Lung (tissue), 12 donors: ENCODE results near the gene CCNE1. TPM values are rescaled to one million over a fixed set of nuclear protein-coding genes. Genes with fewer than 3 reads are reported as not detected.

ENCODE experiments used
- ATAC-seq: fragments of 200-7000 bp; cut with Tn5 transposase; one replicate; pipeline ENCODE4 v1.9.1; 2020; ENCODE audit warnings: moderate number of reproducible peaks; ENCODE audit not compliant: insufficient read depth, low FRiP score
- DNase-seq, 3 donors: peaks; one replicate each; pipeline ENCODE4 v3.0.0-alpha.2; 2013 to 2017
- H3K27ac ChIP-seq, 2 donors: one replicate each; pipeline ENCODE4 v1.5.1; 2013; ENCODE audit warnings: mild to moderate bottlenecking in 2 of 2, moderate library complexity in 2 of 2, control low read depth in 1 of 2, inconsistent platforms in 1 of 2, low read depth in 1 of 2, low read length in 1 of 2
- H3K27me3 ChIP-seq, 3 donors: one replicate each; pipeline ENCODE4 v1.5.1; 2013; ENCODE audit warnings: low read length in 2 of 3; ENCODE audit not compliant: control insufficient read depth in 3 of 3, insufficient read depth in 3 of 3
- H3K36me3 ChIP-seq, 4 donors: one replicate each; pipeline ENCODE4 v1.5.1; 2013; ENCODE audit warnings: low read length in 4 of 4, mild to moderate bottlenecking in 1 of 4, moderate library complexity in 1 of 4; ENCODE audit not compliant: control insufficient read depth in 4 of 4, insufficient read depth in 4 of 4
- H3K4me1 ChIP-seq, 5 donors: one replicate each; pipeline ENCODE4 v1.5.1; 2013; ENCODE audit warnings: low read length in 5 of 5, mild to moderate bottlenecking in 2 of 5, moderate library complexity in 1 of 5; ENCODE audit not compliant: control insufficient read depth in 5 of 5, insufficient read depth in 5 of 5
- H3K4me3 ChIP-seq: one replicate; pipeline ENCODE4 v1.5.1; 2013; ENCODE audit warnings: mild to moderate bottlenecking, control low read depth, moderate library complexity
- H3K9ac ChIP-seq, 2 donors: one replicate each; pipeline ENCODE4 v1.5.1; 2013; ENCODE audit warnings: low read length in 2 of 2, control low read depth in 1 of 2; ENCODE audit not compliant: insufficient read depth in 1 of 2
- H3K9me3 ChIP-seq, 4 donors: one replicate each; pipeline ENCODE4 v1.5.1; 2013; ENCODE audit warnings: low read length in 3 of 4, mild to moderate bottlenecking in 1 of 4, moderate library complexity in 1 of 4; ENCODE audit not compliant: control insufficient read depth in 4 of 4, insufficient read depth in 3 of 4
- WGBS, 2 donors: extraction: QIAGEN DNeasy Blood & Tissue Kit; methylation state at CpG; one replicate each; pipeline ENCODE4 v1.1.7; 2013; 5-methylcytosine and 5-hydroxymethylcytosine counted together
- polyA plus RNA-seq, 2 donors: library from polyadenylated mRNA; stranded (reverse); fragments of 200-250 nt; gene quantifications; one replicate each; pipeline ENCODE4 v1.2.1, GENCODE V29; 2013
- total RNA-seq, 2 donors: library from RNA; depleted of rRNA in 1 of 2; stranded (reverse); fragments of >200 nt in 1 of 2; gene quantifications; one replicate each; pipeline ENCODE4 v1.2.1, GENCODE V29; 2014 to 2021
- TF ChIP-seq, protein P1 (sequence below): IDR thresholded peaks from 2 replicates; pipeline ENCODE4 v1.5.1; 2012; ENCODE audit warnings: mild to moderate bottlenecking; ENCODE audit errors: control extremely low read depth, extremely low read depth
- donor health status: control.
- donor health status: control.
- donor health status: Bipolar disorder and iron deficiency.
- donor health status: healthy.
- donor health status: DM: yes; HTN: yes; CAD: no.

CCNE1 gene
- total and polyA plus RNA-seq, 4 donors, result 0.97 to 1.9 (median 1.4) TPM

DNA sequence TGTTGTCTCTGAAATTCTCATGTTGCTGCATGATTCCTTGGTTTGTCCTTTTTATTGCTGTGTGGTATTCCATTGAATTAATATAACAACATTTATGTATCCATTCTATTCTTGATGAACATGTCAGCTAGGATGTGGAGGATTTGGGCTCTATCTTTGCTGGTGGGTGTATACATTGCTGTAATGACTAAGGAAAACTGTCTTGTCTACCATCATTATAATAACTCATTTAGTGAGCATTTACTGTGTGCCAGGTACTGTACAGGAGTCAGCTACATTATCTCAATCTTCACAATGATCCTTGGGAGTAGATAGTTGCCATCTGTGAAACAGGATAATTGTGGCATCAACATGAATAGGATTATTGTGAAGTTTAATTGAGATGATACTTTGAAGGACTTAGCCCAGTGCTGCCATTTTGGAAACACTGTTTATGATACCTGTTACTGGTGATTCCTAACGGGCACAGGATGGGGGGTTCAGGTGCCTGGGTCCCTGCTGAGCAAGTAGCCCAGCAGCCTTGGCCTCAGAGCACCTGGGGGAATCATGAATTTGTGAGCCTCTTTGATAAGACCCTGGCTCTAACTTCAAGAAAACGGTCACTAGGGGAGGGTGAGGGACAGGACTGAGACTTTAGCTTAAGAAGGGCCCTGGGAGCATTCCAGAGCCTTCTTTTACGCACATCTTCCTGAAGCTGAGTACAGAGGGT is 1.8 kb upstream of the CCNE1 start:
- no peaks in the 10 kb centered on the region for H3K36me3 ChIP-seq
- H3K27me3 ChIP-seq, result no peaks in the 10 kb centered on the region
- WGBS, 2 donors, result 86 to 88% methylated on average over 3 of the region's 3 CpGs
- H3K27ac ChIP-seq, result peak overlapping the region in 1 of 2 donors; percentile 44
- H3K9ac ChIP-seq, result no peak overlapping the region
- no peak for DNase-seq
- ATAC-seq, result no peak
- TF ChIP-seq, protein P1, sequence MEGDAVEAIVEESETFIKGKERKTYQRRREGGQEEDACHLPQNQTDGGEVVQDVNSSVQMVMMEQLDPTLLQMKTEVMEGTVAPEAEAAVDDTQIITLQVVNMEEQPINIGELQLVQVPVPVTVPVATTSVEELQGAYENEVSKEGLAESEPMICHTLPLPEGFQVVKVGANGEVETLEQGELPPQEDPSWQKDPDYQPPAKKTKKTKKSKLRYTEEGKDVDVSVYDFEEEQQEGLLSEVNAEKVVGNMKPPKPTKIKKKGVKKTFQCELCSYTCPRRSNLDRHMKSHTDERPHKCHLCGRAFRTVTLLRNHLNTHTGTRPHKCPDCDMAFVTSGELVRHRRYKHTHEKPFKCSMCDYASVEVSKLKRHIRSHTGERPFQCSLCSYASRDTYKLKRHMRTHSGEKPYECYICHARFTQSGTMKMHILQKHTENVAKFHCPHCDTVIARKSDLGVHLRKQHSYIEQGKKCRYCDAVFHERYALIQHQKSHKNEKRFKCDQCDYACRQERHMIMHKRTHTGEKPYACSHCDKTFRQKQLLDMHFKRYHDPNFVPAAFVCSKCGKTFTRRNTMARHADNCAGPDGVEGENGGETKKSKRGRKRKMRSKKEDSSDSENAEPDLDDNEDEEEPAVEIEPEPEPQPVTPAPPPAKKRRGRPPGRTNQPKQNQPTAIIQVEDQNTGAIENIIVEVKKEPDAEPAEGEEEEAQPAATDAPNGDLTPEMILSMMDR, result no peak
- peaks cover 0 to 3% (median 0%) of the 10 kb centered on the region in 4 donors for H3K9me3 ChIP-seq
- H3K4me1 ChIP-seq, result peaks cover 0 to 11% (median 3%) of the 10 kb centered on the region in 5 donors
- H3K4me3 ChIP-seq, result no peak overlapping the region

DNA sequence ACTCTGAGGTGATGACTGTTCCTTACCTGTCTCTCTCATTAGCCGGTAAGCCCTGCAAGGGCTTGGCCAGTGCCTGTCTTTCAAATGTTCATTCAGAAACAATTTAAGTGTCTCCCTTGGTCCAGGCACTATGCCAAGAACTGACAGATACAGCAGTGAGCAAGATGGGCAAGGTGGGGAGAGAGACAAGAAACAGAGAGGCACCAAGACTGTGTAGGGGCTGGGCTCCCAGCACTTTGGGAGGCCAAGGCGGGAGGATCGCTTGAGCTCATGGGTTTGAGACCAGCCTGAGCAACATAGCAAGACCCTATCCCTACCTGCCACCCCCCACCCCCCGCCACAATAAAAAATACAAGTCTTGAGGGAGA is 1.3 kb upstream of the CCNE1 start:
- Histone ChIP-seq H3K4me3 (no peak overlapping the region), H3K27me3 (no peaks in the 10 kb centered on the region), H3K27ac (peak overlapping the region; percentile 44 to 49), H3K4me1 (peaks cover 0 to 11% (median 3%) of the 10 kb centered on the region in 5 donors), H3K36me3 (no peaks in the 10 kb centered on the region), H3K9me3 (peaks cover 0 to 3% (median 0%) of the 10 kb centered on the region in 4 donors), H3K9ac (no peak overlapping the region)
- WGBS, 2 donors, result 85 to 96% methylated on average over 4 of the region's 4 CpGs
- DNase-seq (peak in 2 of 3 donors; percentile 53 to 54), ATAC-seq (no peak)
- TF ChIP-seq, protein P1, result no peak

DNA sequence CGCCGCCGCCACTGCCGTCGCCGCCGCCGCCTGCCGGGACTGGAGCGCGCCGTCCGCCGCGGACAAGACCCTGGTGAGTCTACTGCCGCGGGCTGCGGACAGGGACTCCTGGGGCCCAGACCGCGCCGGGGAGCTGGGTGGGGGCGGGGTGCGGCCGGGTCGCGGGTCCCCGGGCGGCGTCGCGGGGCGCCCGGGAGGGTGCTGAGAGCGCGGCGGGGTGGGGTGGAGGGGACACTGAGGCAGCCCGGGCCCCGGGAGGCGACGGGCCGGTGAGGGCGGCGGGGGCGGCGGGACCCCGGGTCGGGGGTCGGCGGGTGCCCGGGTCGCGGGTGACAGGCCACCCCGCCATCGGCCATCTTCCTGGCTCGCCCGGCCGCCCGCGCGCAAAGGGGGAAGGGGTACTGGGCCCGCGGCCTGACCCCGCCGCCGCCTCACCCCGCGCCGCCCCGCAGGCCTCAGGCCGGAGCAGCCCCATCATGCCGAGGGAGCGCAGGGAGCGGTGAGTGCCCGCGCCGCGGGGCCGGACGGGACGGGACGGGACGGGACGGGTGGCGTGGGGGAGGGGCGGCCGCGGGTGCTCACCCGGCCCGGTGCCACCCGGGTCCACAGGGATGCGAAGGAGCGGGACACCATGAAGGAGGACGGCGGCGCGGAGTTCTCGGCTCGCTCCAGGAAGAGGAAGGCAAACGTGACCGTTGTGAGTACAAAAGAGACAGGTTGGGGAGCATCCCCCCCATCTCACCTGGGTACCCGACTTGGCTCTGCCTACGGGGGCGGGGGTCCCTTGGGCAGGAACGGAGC is 489 bp downstream of the CCNE1 start:
- H3K4me1 ChIP-seq, result peaks cover 0 to 8% (median 0%) of the 10 kb centered on the region in 5 donors
- H3K9me3 ChIP-seq, result no peaks in the 10 kb centered on the region
- H3K27ac ChIP-seq, result no peak overlapping the region
- DNase-seq (no peak), ATAC-seq (no peak)
- H3K27me3 ChIP-seq, result no peaks in the 10 kb centered on the region
- TF ChIP-seq, protein P1, result no peak
- no peak overlapping the region for H3K9ac ChIP-seq
- peaks cover 0 to under 1% (median 0%) of the 10 kb centered on the region in 4 donors for H3K36me3 ChIP-seq
- H3K4me3 ChIP-seq, result peak overlapping the region; percentile 49
- WGBS, 2 donors, result 2 to 5% methylated on average over 61 to 104 of the region's 104 CpGs
